OCI-LY3 (cell line): ENCODE measurements around the gene AHRR.

Experiments
- H2AFZ ChIP-seq: fragments of 200-600, 300-600 bp; shearing (Covaris generic); 2 replicates; pipeline ENCODE4 v1.6.0; 2014; ENCODE audit warnings: antibody characterized with exemption, low read depth, low read length
- H3K27ac ChIP-seq: fragments of 200-600, 300-600 bp; sonication (generic); 2 replicates; pipeline ENCODE4 v1.5.1; 2014; ENCODE audit warnings: mild to moderate bottlenecking, low read length, moderate library complexity, mixed read lengths
- H3K27me3 ChIP-seq: fragments of 200-600, 300-600 bp; sonication (generic); 2 replicates; pipeline ENCODE4 v1.6.1; 2014; ENCODE audit warnings: low read depth, low read length, mixed read lengths
- H3K36me3 ChIP-seq: fragments of 200-600, 300-600 bp; sonication (generic); replicated peaks from 2 replicates; pipeline ENCODE3; 2014; ENCODE audit warnings: low read depth, low read length, mixed read lengths
- H3K4me1 ChIP-seq: fragments of 300-600, 200-600 bp; sonication (generic); 2 replicates; pipeline ENCODE4 v1.6.1; 2014; ENCODE audit warnings: low read length, mixed read lengths
- H3K4me2 ChIP-seq: fragments of 200-600, 300-600 bp; sonication (generic); 2 replicates; pipeline ENCODE4 v1.6.1; 2014; ENCODE audit warnings: low read length, mixed read lengths
- H3K4me3 ChIP-seq: fragments of 300-600, 200-600 bp; sonication (generic); 2 replicates; pipeline ENCODE4 v1.5.1; 2014; ENCODE audit warnings: antibody characterized with exemption, mild to moderate bottlenecking, low read length, moderate library complexity
- H3K79me2 ChIP-seq: fragments of 300-600, 200-600 bp; shearing (Covaris generic); 2 replicates; pipeline ENCODE4 v1.6.1; 2014; ENCODE audit warnings: mild to moderate bottlenecking, low read length, mixed read lengths
- H3K9ac ChIP-seq: fragments of 300-600, 200-600 bp; shearing (Covaris generic); 2 replicates; pipeline ENCODE4 v1.6.0; 2014; ENCODE audit warnings: mild to moderate bottlenecking, low read length, moderate library complexity
- H3K9me3 ChIP-seq: fragments of 200-600, 300-600 bp; shearing (Covaris generic); 2 replicates; pipeline ENCODE4 v1.6.1; 2014; ENCODE audit warnings: low read length, mixed read lengths; ENCODE audit not compliant: insufficient read depth
- H4K20me1 ChIP-seq: fragments of 200-600, 300-600 bp; sonication (generic); 2 replicates; pipeline ENCODE4 v1.6.1; 2016; ENCODE audit warnings: low read length, mixed read lengths; ENCODE audit not compliant: insufficient read depth
- CTCF ChIP-seq: fragments of 200-600, 300-600 bp; sonication (generic); IDR thresholded peaks from 2 replicates; pipeline ENCODE4 v1.5.1; 2014; ENCODE audit warnings: antibody characterized with exemption, low read length, low read depth
- EZH2phosphoT487 ChIP-seq: fragments of 200-600 bp; shearing (Covaris generic); IDR thresholded peaks from 2 replicates; pipeline ENCODE4 v1.6.1; 2018; ENCODE audit warnings: antibody characterized with exemption, mixed run types, low read depth

The AHRR gene

GRCh38 chr5:404666-405241 lies 83.2 kb downstream of the AHRR start:
- Histone ChIP-seq H3K4me3 (no peak overlapping the region), H3K9me3 (no peaks in the 10 kb centered on the region), H3K27me3 (peaks cover 6% of the 10 kb centered on the region), H3K79me2 (no peaks in the 10 kb centered on the region), H4K20me1 (no peaks in the 10 kb centered on the region), H2AFZ (no peak overlapping the region), H3K4me2 (no peak overlapping the region), H3K9ac (no peak overlapping the region), H3K4me1 (peaks cover 7% of the 10 kb centered on the region), H3K27ac (no peak overlapping the region), H3K36me3 (no peaks in the 10 kb centered on the region)
- TF ChIP-seq EZH2phosphoT487 (no peak), CTCF (no peak)

- Histone ChIP-seq H3K36me3 (no peaks in the 10 kb centered on the region), H3K4me3 (no peak overlapping the region), H4K20me1 (no peaks in the 10 kb centered on the region), H3K4me1 (peaks cover under 1% of the 10 kb centered on the region), H3K9ac (no peak overlapping the region), H2AFZ (no peak overlapping the region), H3K4me2 (no peak overlapping the region), H3K79me2 (no peaks in the 10 kb centered on the region), H3K9me3 (no peaks in the 10 kb centered on the region), H3K27ac (no peak overlapping the region), H3K27me3 (peaks cover under 1% of the 10 kb centered on the region)
- TF ChIP-seq EZH2phosphoT487 (no peak), CTCF (no peak)
These were observed 83.9 kb downstream of the AHRR start for GRCh38 chr5:405421-405820.

- Histone ChIP-seq H3K36me3 (no peaks in the 10 kb centered on the region), H3K4me2 (no peak overlapping the region), H2AFZ (no peak overlapping the region), H3K9ac (no peak overlapping the region), H3K79me2 (no peaks in the 10 kb centered on the region), H3K27me3 (no peaks in the 10 kb centered on the region), H3K27ac (no peak overlapping the region), H3K9me3 (no peaks in the 10 kb centered on the region), H3K4me1 (no peaks in the 10 kb centered on the region), H4K20me1 (no peaks in the 10 kb centered on the region), H3K4me3 (no peak overlapping the region)
- no peak for TF ChIP-seq CTCF
- TF ChIP-seq EZH2phosphoT487, result no peak
These were observed 84.5 kb downstream of the AHRR start for GRCh38 chr5:406041-406440.

GRCh38 chr5:407051-407450 lies 85.5 kb downstream of the AHRR start:
- Histone ChIP-seq H3K9me3 (no peaks in the 10 kb centered on the region), H3K27me3 (no peaks in the 10 kb centered on the region), H3K4me2 (no peak overlapping the region), H3K36me3 (no peaks in the 10 kb centered on the region), H2AFZ (no peak overlapping the region), H3K79me2 (no peaks in the 10 kb centered on the region), H3K27ac (no peak overlapping the region), H3K9ac (no peak overlapping the region), H4K20me1 (no peaks in the 10 kb centered on the region), H3K4me1 (no peaks in the 10 kb centered on the region), H3K4me3 (no peak overlapping the region)
- TF ChIP-seq CTCF, result no peak
- TF ChIP-seq EZH2phosphoT487, result no peak
